CD8-positive, alpha-beta memory T cell (primary cell): Measurements from ENCODE around the gene DTYMK. TPM values are rescaled to one million over a fixed set of nuclear protein-coding genes. Genes with fewer than 3 reads are reported as not detected.

ENCODE experiments used
- CTCF ChIA-PET: fragments of 350-600 bp; sonication (Branson Sonifier 250); formaldehyde crosslinking; loops from one replicate; lab custom pipeline; 2021; ENCODE audit warnings: antibody characterized with exemption; lab: Charles Lee
- POLR2A ChIA-PET: fragments of 350-600 bp; sonication (Branson Sonifier 250); formaldehyde crosslinking; loops from one replicate; lab custom pipeline; 2021; ENCODE audit warnings: antibody characterized with exemption; lab: Charles Lee
- DNase-seq, 5 donors: peaks; one replicate each; pipeline versions ENCODE4 v3.0.0 to v3.0.0-alpha.2; 2020 to 2022; ENCODE audit warnings: mixed read lengths in 1 of 5
- H3K27ac ChIP-seq: one replicate; pipeline ENCODE4 v1.7.0; 2013; ENCODE audit warnings: low read depth, mild to moderate bottlenecking, low read length, moderate library complexity
- H3K27me3 ChIP-seq: 2 replicates; pipeline ENCODE4 v1.7.0; 2013; ENCODE audit warnings: low read length, mild to moderate bottlenecking; ENCODE audit not compliant: insufficient read depth, poor library complexity, severe bottlenecking
- H3K36me3 ChIP-seq: 2 replicates; pipeline ENCODE4 v1.7.0; 2013; ENCODE audit warnings: mild to moderate bottlenecking, low read length, moderate library complexity; ENCODE audit not compliant: insufficient read depth
- H3K4me1 ChIP-seq: 2 replicates; pipeline ENCODE4 v1.7.0; 2013; ENCODE audit warnings: mild to moderate bottlenecking, low read length, moderate library complexity; ENCODE audit not compliant: insufficient read depth
- H3K4me3 ChIP-seq: 2 replicates; pipeline ENCODE4 v1.7.0; 2013; ENCODE audit warnings: mild to moderate bottlenecking, low read length
- H3K9me3 ChIP-seq: 2 replicates; pipeline ENCODE4 v1.7.0; 2013; ENCODE audit warnings: mild to moderate bottlenecking, low read length
- H3K27ac Mint-ChIP-seq, 8 donors: one replicate each; pipeline ENCODE4 v1.8.0; 2020 to 2021; ENCODE audit warnings: mixed read lengths in 8 of 8, mild to moderate bottlenecking in 6 of 8, inconsistent platforms in 3 of 8, moderate library complexity in 3 of 8
- H3K27me3 Mint-ChIP-seq, 2 donors: one replicate each; pipeline ENCODE4 v1.8.0; 2020 to 2021; ENCODE audit warnings: mixed read lengths in 2 of 2, mild to moderate bottlenecking in 1 of 2, moderate library complexity in 1 of 2
- H3K36me3 Mint-ChIP-seq, 3 donors: one replicate each; pipeline ENCODE4 v1.8.0; 2020 to 2021; ENCODE audit warnings: mixed read lengths in 3 of 3, inconsistent platforms in 1 of 3, mild to moderate bottlenecking in 1 of 3
- H3K4me1 Mint-ChIP-seq, 3 donors: one replicate each; pipeline ENCODE4 v1.8.0; 2020 to 2021; ENCODE audit warnings: mixed read lengths in 3 of 3, inconsistent platforms in 1 of 3, mild to moderate bottlenecking in 1 of 3
- H3K4me3 Mint-ChIP-seq, 7 donors: one replicate each; pipeline ENCODE4 v1.8.0; 2020 to 2021; ENCODE audit warnings: mixed read lengths in 7 of 7, mild to moderate bottlenecking in 6 of 7, moderate library complexity in 4 of 7, inconsistent platforms in 2 of 7
- H3K9me3 Mint-ChIP-seq, 5 donors: one replicate each; pipeline ENCODE4 v1.8.0; 2020 to 2022; ENCODE audit warnings: mixed read lengths in 5 of 5, mild to moderate bottlenecking in 3 of 5, moderate library complexity in 2 of 5, inconsistent platforms in 1 of 5
- polyA plus RNA-seq: library from polyadenylated mRNA; unstranded; fragments of 300-500 nt; fragmentation: Illumina TruSeq; gene quantifications from one replicate; pipeline ENCODE4 v1.2.3, GENCODE V29; 2021
- total RNA-seq, 2 experiments: library from RNA; stranded (reverse); gene quantifications; one replicate each; pipeline ENCODE4 v1.2.3, GENCODE V29; 2021

DTYMK gene
- total and polyA plus RNA-seq, 3 experiments from 2014 or later = 41.1 to 134 (median 131) TPM

DNA sequence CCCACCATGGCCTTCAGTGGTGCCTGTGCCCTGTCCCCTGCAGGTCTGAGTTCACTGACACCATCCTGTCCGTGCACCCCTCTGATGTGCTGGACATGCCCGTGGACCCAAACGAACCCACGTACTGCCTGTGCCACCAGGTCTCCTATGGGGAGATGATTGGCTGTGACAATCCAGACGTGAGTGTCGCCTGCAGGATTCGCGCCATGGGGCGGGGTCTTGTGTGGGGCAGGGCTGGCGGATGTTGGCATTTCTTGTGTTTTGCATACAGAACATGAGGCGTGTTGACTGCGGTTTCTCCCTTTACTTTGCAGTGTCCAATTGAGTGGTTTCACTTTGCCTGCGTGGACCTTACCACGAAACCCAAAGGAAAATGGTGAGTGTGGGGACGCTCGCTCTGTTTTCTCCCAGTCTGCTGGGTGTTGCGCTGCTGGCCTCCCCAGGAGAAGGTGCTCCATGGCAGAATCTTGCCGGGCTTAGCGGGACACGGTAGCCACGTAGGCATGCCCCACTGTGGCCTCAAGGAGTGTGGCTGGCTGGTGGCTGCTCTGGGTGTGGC lies 36.4 kb upstream of the DTYMK start:
- Mint-ChIP-seq H3K4me1 (no peaks in the 10 kb centered on the region), H3K36me3 (peaks cover 0 to 60% (median 5%) of the 10 kb centered on the region in 3 donors), H3K27ac (no peak overlapping the region), H3K4me3 (no peak overlapping the region), H3K9me3 (no peaks in the 10 kb centered on the region), H3K27me3 (no peaks in the 10 kb centered on the region)
- ChIA-PET POLR2A (no interaction called here), CTCF (interaction anchor here (1.0 to 2.8 kb wide), 2 partner anchors 21 to 156 kb away, joined by 3 to 18 read pairs; partner anchors contain the start of gene ING5)
- H3K27me3 ChIP-seq = no peaks in the 10 kb centered on the region
- H3K27ac ChIP-seq = no peak overlapping the region
- no peak overlapping the region for H3K4me3 ChIP-seq
- no peak for DNase-seq
- peaks cover 9% of the 10 kb centered on the region for H3K36me3 ChIP-seq
- H3K4me1 ChIP-seq = no peaks in the 10 kb centered on the region
- H3K9me3 ChIP-seq = no peaks in the 10 kb centered on the region

- Mint-ChIP-seq H3K4me1 (no peaks in the 10 kb centered on the region), H3K27me3 (no peaks in the 10 kb centered on the region), H3K36me3 (peaks cover 0 to 66% (median 5%) of the 10 kb centered on the region in 3 donors), H3K27ac (peak overlapping the region in 2 of 8 donors; percentile 38 to 88), H3K9me3 (no peaks in the 10 kb centered on the region), H3K4me3 (no peak overlapping the region)
- no peak overlapping the region for H3K4me3 ChIP-seq
- POLR2A ChIA-PET = no interaction called here
- no peaks in the 10 kb centered on the region for H3K27me3 ChIP-seq
- peaks cover 9% of the 10 kb centered on the region for H3K36me3 ChIP-seq
- H3K4me1 ChIP-seq = no peaks in the 10 kb centered on the region
- DNase-seq = no peak
- no peaks in the 10 kb centered on the region for H3K9me3 ChIP-seq
- no peak overlapping the region for H3K27ac ChIP-seq
- CTCF ChIA-PET = interaction anchor here (1.0 kb wide), 1 partner anchor 12 kb away, joined by 4 read pairs; the partner anchor contains the start of gene D2HGDH
These were observed 35.2 kb upstream of the DTYMK start for GRCh38 chr2:241721852-241722251.

- ChIA-PET POLR2A (no interaction called here), CTCF (no interaction called here)
- Histone ChIP-seq H3K36me3 (peaks cover 9% of the 10 kb centered on the region), H3K4me3 (no peak overlapping the region), H3K27me3 (no peaks in the 10 kb centered on the region), H3K27ac (no peak overlapping the region), H3K4me1 (no peaks in the 10 kb centered on the region), H3K9me3 (no peaks in the 10 kb centered on the region)
- H3K36me3 Mint-ChIP-seq = peaks cover 0 to 74% (median 10%) of the 10 kb centered on the region in 3 donors
- peaks cover 0 to 3% (median 0%) of the 10 kb centered on the region in 3 donors for H3K4me1 Mint-ChIP-seq
- no peaks in the 10 kb centered on the region for H3K9me3 Mint-ChIP-seq
- no peak overlapping the region for H3K4me3 Mint-ChIP-seq
- H3K27ac Mint-ChIP-seq = peak overlapping the region in 2 of 8 donors; percentile 43 to 66
- H3K27me3 Mint-ChIP-seq = no peaks in the 10 kb centered on the region
- DNase-seq = no peak
These were observed 33.9 kb upstream of the DTYMK start for GRCh38 chr2:241720560-241720959.

DNA sequence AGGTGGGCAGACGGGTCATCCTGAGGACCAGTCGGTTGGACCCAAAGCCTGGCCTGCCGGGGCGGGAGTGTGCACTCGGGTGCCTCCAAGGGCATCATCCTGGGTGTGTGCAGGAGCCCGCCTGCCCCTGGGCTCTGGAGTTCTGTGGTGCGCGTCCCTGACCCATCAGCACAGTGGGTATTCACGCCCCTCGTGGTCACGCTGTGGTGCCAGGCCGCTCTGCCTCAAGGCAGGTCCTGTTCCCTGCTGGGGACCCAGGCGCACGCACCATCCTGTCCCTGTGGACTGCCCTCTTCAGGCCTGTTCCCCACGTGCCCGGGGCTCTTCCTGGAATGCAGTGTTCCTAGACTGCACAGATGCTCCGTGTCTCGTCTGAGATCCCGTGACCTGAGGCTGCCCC lies 33.5 kb upstream of the DTYMK start:
- H3K4me3 Mint-ChIP-seq = no peak overlapping the region
- H3K4me1 Mint-ChIP-seq = peaks cover 0 to 3% (median 0%) of the 10 kb centered on the region in 3 donors
- peaks cover 9% of the 10 kb centered on the region for H3K36me3 ChIP-seq
- H3K9me3 ChIP-seq = no peaks in the 10 kb centered on the region
- ChIA-PET CTCF (no interaction called here), POLR2A (no interaction called here)
- H3K27me3 Mint-ChIP-seq = no peaks in the 10 kb centered on the region
- DNase-seq = no peak
- peak overlapping the region in 2 of 8 donors; percentile 43 to 66 for H3K27ac Mint-ChIP-seq
- H3K4me3 ChIP-seq = no peak overlapping the region
- H3K27ac ChIP-seq = no peak overlapping the region
- H3K27me3 ChIP-seq = no peaks in the 10 kb centered on the region
- H3K9me3 Mint-ChIP-seq = no peaks in the 10 kb centered on the region
- H3K4me1 ChIP-seq = no peaks in the 10 kb centered on the region
- peaks cover 0 to 73% (median 10%) of the 10 kb centered on the region in 3 donors for H3K36me3 Mint-ChIP-seq

- H3K27ac ChIP-seq = no peak overlapping the region
- DNase-seq = no peak
- ChIA-PET POLR2A (no interaction called here), CTCF (no interaction called here)
- H3K36me3 Mint-ChIP-seq = peaks cover 8 to 74% (median 14%) of the 10 kb centered on the region in 3 donors
- H3K27ac Mint-ChIP-seq = peak overlapping the region in 1 of 8 donors; percentile 81
- H3K27me3 Mint-ChIP-seq = no peaks in the 10 kb centered on the region
- no peaks in the 10 kb centered on the region for H3K4me1 ChIP-seq
- no peak overlapping the region for H3K4me3 Mint-ChIP-seq
- H3K4me3 ChIP-seq = no peak overlapping the region
- H3K9me3 Mint-ChIP-seq = no peaks in the 10 kb centered on the region
- no peaks in the 10 kb centered on the region for H3K27me3 ChIP-seq
- peaks cover 0 to 3% (median 0%) of the 10 kb centered on the region in 3 donors for H3K4me1 Mint-ChIP-seq
- H3K9me3 ChIP-seq = no peaks in the 10 kb centered on the region
- peaks cover 9% of the 10 kb centered on the region for H3K36me3 ChIP-seq
These were observed 32.5 kb upstream of the DTYMK start for GRCh38 chr2:241719093-241719492.

DNA sequence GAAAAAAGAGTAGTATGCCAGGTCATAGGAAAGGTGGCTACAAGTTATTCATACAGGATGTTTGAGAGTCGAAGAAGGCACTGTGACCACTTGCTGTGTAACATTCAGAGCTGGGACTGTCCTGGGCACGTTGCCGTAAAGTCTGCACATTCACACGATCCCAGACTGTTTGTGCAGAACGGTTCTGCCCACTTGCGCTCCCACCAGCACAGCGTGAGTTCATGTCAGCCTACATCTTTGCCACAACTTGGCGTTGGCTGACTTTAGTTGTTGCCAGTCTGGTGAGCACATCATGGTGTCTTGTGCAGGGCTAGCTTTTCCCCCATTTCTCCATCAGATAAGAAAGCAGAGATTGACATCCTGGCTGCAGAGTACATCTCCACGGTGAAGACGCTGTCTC lies 22.3 kb upstream of the DTYMK start:
- no peak overlapping the region for H3K4me3 ChIP-seq
- POLR2A ChIA-PET = interaction anchor here (1.2 kb wide), 1 partner anchor 21 kb away, joined by 3 read pairs; no protein-coding TSS in a partner anchor
- H3K9me3 ChIP-seq = no peaks in the 10 kb centered on the region
- H3K4me1 Mint-ChIP-seq = peaks cover 0 to 5% (median 3%) of the 10 kb centered on the region in 3 donors
- peaks cover 0 to 2% of the 10 kb centered on the region in 2 donors for H3K27me3 Mint-ChIP-seq
- no peaks in the 10 kb centered on the region for H3K4me1 ChIP-seq
- H3K27ac Mint-ChIP-seq = peak overlapping the region in 2 of 8 donors; percentile 14 to 17
- H3K27ac ChIP-seq = no peak overlapping the region
- DNase-seq = no peak
- H3K9me3 Mint-ChIP-seq = no peaks in the 10 kb centered on the region
- CTCF ChIA-PET = no interaction called here
- H3K36me3 Mint-ChIP-seq = peaks cover 29 to 66% (median 33%) of the 10 kb centered on the region in 3 donors
- H3K4me3 Mint-ChIP-seq = no peak overlapping the region
- no peaks in the 10 kb centered on the region for H3K27me3 ChIP-seq
- peaks cover 41% of the 10 kb centered on the region for H3K36me3 ChIP-seq

- POLR2A ChIA-PET = no interaction called here
- CTCF ChIA-PET = no interaction called here
- Histone ChIP-seq H3K27me3 (no peaks in the 10 kb centered on the region), H3K9me3 (no peaks in the 10 kb centered on the region), H3K27ac (no peak overlapping the region), H3K4me1 (peaks cover 7% of the 10 kb centered on the region), H3K4me3 (no peak overlapping the region), H3K36me3 (peaks cover 30% of the 10 kb centered on the region)
- Mint-ChIP-seq H3K9me3 (no peaks in the 10 kb centered on the region), H3K4me3 (no peak overlapping the region), H3K27ac (peak overlapping the region in 1 of 8 donors; percentile 46), H3K36me3 (peaks cover 25 to 55% (median 27%) of the 10 kb centered on the region in 3 donors), H3K4me1 (peaks cover 6 to 13% (median 12%) of the 10 kb centered on the region in 3 donors), H3K27me3 (peaks cover 0 to 2% of the 10 kb centered on the region in 2 donors)
- DNase-seq = no peak
These were observed 19.9 kb upstream of the DTYMK start for GRCh38 chr2:241706537-241706936.

DNA sequence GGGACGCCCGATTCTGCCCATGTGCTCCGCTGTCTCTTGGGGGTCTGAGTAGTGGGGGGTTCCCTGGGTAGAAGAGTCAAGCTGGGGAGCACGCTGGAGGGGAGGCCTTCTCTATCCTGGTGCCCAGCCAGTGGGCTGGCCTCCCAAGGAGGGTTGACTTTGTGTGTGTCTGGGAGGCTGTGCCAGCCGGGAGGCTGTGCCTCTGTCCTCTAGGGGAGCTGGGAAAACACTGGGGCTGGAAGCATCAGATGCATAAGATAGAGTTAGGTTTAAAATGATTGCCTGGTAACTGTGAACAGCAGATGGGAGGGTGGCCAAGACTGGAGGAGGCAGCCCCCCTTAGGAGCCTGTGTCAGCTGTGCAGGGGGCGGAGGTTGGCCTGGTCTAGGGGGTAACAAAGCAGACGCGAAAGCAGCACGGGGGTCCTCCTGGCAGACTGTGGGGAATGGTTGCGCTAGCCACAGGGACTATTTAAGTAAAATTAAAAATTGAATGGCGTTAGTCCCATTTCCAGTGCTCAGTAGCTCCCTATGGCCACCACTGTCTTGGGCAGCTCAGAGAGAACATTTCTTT lies 16.5 kb upstream of the DTYMK start:
- peaks cover 12 to 31% (median 17%) of the 10 kb centered on the region in 3 donors for H3K36me3 Mint-ChIP-seq
- no peak for DNase-seq
- peak overlapping the region; percentile 78 to 88 (median 84) for H3K4me3 Mint-ChIP-seq
- Histone ChIP-seq H3K9me3 (no peaks in the 10 kb centered on the region), H3K36me3 (peaks cover 13% of the 10 kb centered on the region), H3K4me1 (peaks cover 7% of the 10 kb centered on the region), H3K27me3 (no peaks in the 10 kb centered on the region), H3K4me3 (peak overlapping the region; percentile 68), H3K27ac (peak overlapping the region; percentile 65)
- POLR2A ChIA-PET = interaction anchor here (2.1 to 5.9 kb wide), 2 partner anchors 16 to 31 kb away, joined by 24 to 50 read pairs; partner anchors contain the start of genes D2HGDH and DTYMK
- H3K27ac Mint-ChIP-seq = peak overlapping the region; percentile 65 to 97 (median 86)
- CTCF ChIA-PET = interaction anchor here (0.7 to 4.0 kb wide), 7 partner anchors 15 to 176 kb away, joined by 3 to 30 read pairs (median 8); partner anchors contain the start of gene D2HGDH
- H3K9me3 Mint-ChIP-seq = no peaks in the 10 kb centered on the region
- H3K27me3 Mint-ChIP-seq = no peaks in the 10 kb centered on the region
- H3K4me1 Mint-ChIP-seq = peaks cover 14 to 26% (median 20%) of the 10 kb centered on the region in 3 donors
